Urothelium cell line (cell line): ENCODE data around the gene TUT4.

ENCODE experiments used
- DNase-seq: peaks from one replicate; pipeline ENCODE4 v3.0.0; 2011; ENCODE audit warnings: low spot score, mixed read lengths
- FAIRE-seq: peaks from 2 replicates; lab custom pipeline; 2011; peaks lifted over from hg19 to GRCh38; lab: Jason Lieb, UNC

Gene TUT4

DNA sequence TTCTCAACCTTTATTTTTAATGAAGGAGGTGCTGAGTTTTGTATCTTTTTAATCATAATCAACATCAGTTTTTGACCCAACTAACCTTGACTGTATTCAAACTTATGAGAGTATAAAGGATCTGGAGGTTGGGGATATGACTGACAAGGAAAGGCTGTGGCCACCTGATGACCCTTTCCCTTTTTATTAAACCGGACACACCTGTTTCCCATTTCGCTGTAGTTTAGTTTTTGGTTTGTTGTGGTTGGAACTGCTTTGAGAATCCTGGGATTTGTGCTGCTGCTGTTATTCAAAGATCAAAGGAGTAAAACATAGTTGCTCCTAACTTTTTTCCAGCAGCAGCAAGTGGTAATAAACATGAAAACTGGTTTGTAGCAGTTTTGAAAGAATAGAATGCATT is 136.1 kb downstream of the TUT4 start:
- no peak for FAIRE-seq
- DNase-seq = no peak

- FAIRE-seq (no peak), DNase-seq (no peak)
Measured at GRCh38 chr1:52414942-52415341, 137.9 kb downstream of the TUT4 start.

DNA sequence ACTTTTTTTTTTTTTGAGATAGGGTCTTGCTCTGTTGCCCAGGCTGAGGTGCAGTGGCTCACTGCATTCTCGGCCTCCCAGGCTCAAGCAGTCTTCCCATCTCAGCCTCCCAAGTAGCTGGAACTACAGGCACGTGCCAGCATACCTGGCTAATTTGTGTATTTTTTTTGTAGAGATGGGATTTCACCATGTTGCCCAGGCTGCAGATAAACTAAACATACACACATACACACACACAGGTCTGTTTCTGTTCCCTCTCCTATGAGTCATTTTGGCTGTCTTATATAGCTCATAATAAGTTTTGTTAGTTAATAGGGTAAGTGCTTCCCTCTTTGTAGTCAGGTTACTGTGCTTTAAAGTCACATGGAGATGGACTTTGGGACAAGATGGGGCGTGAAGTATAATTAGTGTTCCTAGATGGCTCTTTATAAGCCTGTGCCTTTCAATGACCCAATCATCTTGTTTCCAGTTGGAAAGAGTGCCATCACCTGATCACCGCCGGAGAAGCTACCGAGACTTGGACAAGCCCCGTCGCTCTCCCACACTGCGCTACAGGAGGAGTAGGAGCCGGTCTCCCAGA is 139.4 kb downstream of the TUT4 start:
- DNase-seq (no peak), FAIRE-seq (no peak)

- DNase-seq (no peak), FAIRE-seq (no peak)
Measured at GRCh38 chr1:52404975-52405338, 147.9 kb downstream of the TUT4 start.

GRCh38 chr1:52404116-52404974 is 148.5 kb downstream of the TUT4 start, which contains the start of the genes ORC1 and PRPF38A:
Gene ORC1, minus strand, starts transcription at chr1:52404423. Its CDS starts 2,200 bp downstream, at chr1:52402223.
Gene PRPF38A, plus strand, starts transcription at chr1:52404602. Its CDS starts 148 bp downstream, at chr1:52404750.
- DNase-seq (peak; percentile 97), FAIRE-seq (no peak)

DNA sequence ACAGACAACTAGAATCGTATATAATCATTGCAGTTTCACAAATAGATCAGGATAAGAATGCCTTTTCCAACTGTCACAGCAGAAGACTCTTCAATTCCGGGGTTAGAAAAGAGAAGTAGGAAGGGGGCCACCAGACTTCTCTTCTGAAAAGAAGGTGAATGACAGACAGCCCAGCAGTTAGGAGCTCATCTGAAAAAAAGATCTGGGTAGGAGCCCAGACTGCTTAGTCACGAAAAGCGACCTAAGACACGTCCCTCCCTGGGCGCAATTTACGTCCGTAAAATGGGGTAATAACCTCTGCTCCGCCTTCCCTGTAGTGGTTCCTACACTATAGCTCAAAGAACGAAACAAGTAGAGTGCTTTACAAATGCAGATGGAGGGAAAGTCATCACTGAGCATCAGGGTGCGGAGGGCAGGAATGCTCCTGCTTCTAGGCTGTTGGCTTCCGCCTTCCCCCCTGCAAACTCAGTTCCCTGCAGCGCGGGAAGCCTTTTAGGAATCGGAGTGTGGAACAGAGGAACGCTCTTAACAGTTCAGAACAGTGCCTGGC is 149.3 kb downstream of the TUT4 start:
- FAIRE-seq = no peak
- DNase-seq = peak; percentile 66

- no peak for DNase-seq
- FAIRE-seq = no peak
Measured at GRCh38 chr1:52402860-52403240, 150.0 kb downstream of the TUT4 start.

GRCh38 chr1:52400131-52400530 is 152.8 kb downstream of the TUT4 start:
- DNase-seq = no peak
- FAIRE-seq = no peak

GRCh38 chr1:52399629-52400028 is 153.3 kb downstream of the TUT4 start:
- DNase-seq = no peak
- FAIRE-seq = no peak

DNA sequence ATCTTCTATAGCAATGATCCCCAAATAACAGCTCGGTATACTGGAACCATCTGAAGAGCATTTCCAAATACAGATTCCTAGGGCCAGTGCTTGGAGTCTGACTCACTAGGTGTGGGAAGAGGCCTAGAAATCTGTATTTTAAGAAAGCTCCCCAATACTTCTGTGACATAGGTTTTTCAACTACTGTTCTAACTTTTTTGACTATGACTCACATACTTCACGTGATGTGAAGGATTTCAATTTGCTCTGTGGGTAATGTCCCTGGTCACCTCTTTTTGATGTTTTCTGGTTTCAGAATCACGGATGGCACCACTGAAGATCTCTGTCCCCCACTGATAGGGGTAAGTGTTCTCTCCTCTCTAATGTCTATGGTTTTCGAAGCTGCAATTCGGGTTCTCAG is 159.7 kb downstream of the TUT4 start:
- DNase-seq (no peak), FAIRE-seq (no peak)

DNA sequence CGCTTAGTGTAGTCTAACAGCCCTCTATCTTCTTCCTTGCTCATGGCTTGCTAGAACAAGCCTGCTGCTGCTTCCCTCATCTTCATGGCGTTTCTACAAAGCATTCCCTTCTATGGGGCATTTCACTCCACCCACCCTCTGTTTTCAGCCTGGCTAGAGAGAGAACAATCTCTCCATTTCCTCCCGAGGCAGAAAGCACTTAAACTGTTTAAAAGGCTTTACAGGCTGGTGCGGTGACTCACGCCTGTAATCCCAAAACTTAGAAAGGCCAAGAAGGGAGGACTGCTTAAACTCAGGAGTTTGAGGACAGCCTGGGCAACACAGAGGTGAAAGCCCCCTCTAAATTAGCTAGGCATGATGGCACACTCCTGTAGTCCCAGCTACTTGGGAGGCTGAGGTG is 166.4 kb downstream of the TUT4 start:
- no peak for DNase-seq
- FAIRE-seq = no peak

DNA sequence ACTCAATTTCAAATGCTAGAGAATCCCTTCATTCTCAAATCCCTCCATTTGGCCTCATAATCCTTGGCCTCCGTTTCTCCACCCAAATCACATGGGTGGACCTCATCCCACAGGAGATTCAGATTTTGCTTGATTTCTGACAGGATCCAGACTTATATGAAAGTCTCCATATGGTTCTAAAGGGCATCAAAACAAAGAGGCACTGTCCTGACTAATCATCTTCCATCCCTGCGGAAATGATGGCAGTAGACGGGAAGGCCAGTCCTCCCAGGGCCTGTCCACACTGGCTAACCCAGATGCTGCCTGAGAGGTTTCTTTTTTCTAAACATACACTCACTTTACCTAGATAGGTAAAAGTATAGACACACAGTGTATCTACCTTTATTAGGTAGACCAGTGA is 167.5 kb downstream of the TUT4 start:
- no peak for FAIRE-seq

More for the DNA sequence above, 167.5 kb downstream of the TUT4 start:
- no peak for DNase-seq
